ENCODE results near the gene DCHS1. TPM values are rescaled to one million over a fixed set of nuclear protein-coding genes. Genes with fewer than 3 reads are reported as not detected.

DCHS1 gene
- total and polyA plus RNA-seq, 4 donors = 0.68 to 8.9 (median 5.8) TPM

- Histone ChIP-seq H3K36me3 (ENCODE audit: control insufficient read depth in 4 of 4, insufficient read depth in 3 of 4, low read depth in 1 of 4, low read length in 3 of 4) (no peaks in the 10 kb centered on the region), H3K27ac (ENCODE audit: low read depth in 1 of 2, low read length in 2 of 2) (peak overlapping the region; percentile 11 to 61), H3K27me3 (ENCODE audit: control insufficient read depth in 4 of 4, insufficient read depth in 4 of 4, low read length in 3 of 4) (no peaks in the 10 kb centered on the region), H3K4me3 (ENCODE audit: low read depth in 1 of 3, low read length in 3 of 3) (no peak overlapping the region), H3K9ac (ENCODE audit: low read depth in 1 of 2, low read length in 2 of 2) (no peak overlapping the region), H3K4me1 (ENCODE audit: control insufficient read depth in 4 of 4, insufficient read depth in 4 of 4, low read length in 3 of 4) (peaks cover 0 to 10% (median 2%) of the 10 kb centered on the region in 4 donors), H3K9me3 (ENCODE audit: control insufficient read depth in 4 of 4, low read length in 3 of 4) (no peaks in the 10 kb centered on the region)
- 58% methylated on average over 9 of the region's 9 CpGs for WGBS
- TF ChIP-seq RAD21 (IDR thresholded peaks at IDR 0.05) (no peak), REST (IDR thresholded peaks at IDR 0.05) (no peak), FOXA2 (IDR thresholded peaks at IDR 0.05) (no peak), ZBTB33 (IDR thresholded peaks at IDR 0.05) (no peak), CTCF (IDR thresholded peaks at IDR 0.05; ENCODE audit: low read depth, low read length, missing input control) (no peak), SP1 (IDR thresholded peaks at IDR 0.05) (no peak), GABPA (IDR thresholded peaks at IDR 0.05 in 1 of 2, conservative IDR thresholded peaks at IDR 0.05 in 1 of 2) (no peak)
- no peak for DNase-seq (ENCODE audit: low spot score)
These were observed 8.5 kb downstream of the DCHS1 start for GRCh38 chr11:6646918-6647679.

- WGBS = 67% methylated on average over 3 of the region's 3 CpGs
- Histone ChIP-seq H3K27me3 (ENCODE audit: control insufficient read depth in 4 of 4, insufficient read depth in 4 of 4, low read length in 3 of 4) (no peaks in the 10 kb centered on the region), H3K4me3 (ENCODE audit: low read depth in 1 of 3, low read length in 3 of 3) (no peak overlapping the region), H3K4me1 (ENCODE audit: control insufficient read depth in 4 of 4, insufficient read depth in 4 of 4, low read length in 3 of 4) (peaks cover 0 to 10% (median 2%) of the 10 kb centered on the region in 4 donors), H3K27ac (ENCODE audit: low read depth in 1 of 2, low read length in 2 of 2) (peak overlapping the region; percentile 11 to 61), H3K36me3 (ENCODE audit: control insufficient read depth in 4 of 4, insufficient read depth in 3 of 4, low read depth in 1 of 4, low read length in 3 of 4) (no peaks in the 10 kb centered on the region), H3K9me3 (ENCODE audit: control insufficient read depth in 4 of 4, low read length in 3 of 4) (no peaks in the 10 kb centered on the region), H3K9ac (ENCODE audit: low read depth in 1 of 2, low read length in 2 of 2) (no peak overlapping the region)
- DNase-seq (ENCODE audit: low spot score) = no peak
- TF ChIP-seq RXRA (IDR thresholded peaks at IDR 0.05) (no peak), RAD21 (IDR thresholded peaks at IDR 0.05) (no peak), NR2F2 (IDR thresholded peaks at IDR 0.05) (no peak)
These were observed 9.1 kb downstream of the DCHS1 start for GRCh38 chr11:6646576-6646917.
